Measurements from ENCODE around the gene FOXN3.

DNA sequence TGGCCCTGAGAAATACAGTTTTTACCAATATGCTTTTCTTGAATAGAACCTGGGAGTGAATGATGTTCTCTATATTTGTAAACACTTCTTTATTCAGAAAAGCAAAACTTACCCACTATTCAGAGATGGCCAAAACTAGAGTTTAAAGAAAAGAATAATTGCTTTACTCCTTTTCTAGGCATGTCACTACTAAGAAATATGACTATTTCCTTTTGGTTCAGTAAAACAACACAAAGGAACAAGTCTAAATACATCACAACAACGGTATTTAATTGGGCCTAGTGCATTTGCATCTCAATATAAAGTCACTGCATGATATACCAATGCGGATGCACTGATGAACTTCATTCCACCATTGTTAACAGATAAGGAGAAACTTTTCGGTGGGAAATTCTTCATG is 207.5 kb downstream of the FOXN3 start:
- TF ChIP-seq, protein P1, sequence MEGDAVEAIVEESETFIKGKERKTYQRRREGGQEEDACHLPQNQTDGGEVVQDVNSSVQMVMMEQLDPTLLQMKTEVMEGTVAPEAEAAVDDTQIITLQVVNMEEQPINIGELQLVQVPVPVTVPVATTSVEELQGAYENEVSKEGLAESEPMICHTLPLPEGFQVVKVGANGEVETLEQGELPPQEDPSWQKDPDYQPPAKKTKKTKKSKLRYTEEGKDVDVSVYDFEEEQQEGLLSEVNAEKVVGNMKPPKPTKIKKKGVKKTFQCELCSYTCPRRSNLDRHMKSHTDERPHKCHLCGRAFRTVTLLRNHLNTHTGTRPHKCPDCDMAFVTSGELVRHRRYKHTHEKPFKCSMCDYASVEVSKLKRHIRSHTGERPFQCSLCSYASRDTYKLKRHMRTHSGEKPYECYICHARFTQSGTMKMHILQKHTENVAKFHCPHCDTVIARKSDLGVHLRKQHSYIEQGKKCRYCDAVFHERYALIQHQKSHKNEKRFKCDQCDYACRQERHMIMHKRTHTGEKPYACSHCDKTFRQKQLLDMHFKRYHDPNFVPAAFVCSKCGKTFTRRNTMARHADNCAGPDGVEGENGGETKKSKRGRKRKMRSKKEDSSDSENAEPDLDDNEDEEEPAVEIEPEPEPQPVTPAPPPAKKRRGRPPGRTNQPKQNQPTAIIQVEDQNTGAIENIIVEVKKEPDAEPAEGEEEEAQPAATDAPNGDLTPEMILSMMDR (IDR thresholded peaks at IDR 0.05; ENCODE audit: insufficient read depth, low read depth, low read length), result no peak
- no peak for TF ChIP-seq EZH2 (IDR thresholded peaks at IDR 0.05; ENCODE audit: insufficient read depth, low read length)

Data from astrocyte (in vitro differentiated cells and primary cell).